Stimulated activated CD4-positive, alpha-beta T cell treated with anti-CD3 and anti-CD28 coated beads, Interleukin-4, amount 100 ng/mL, for 4 hours (primary cell): ENCODE results near the gene TRIM44.

Experiments
- DNase-seq, 2 experiments: peaks; one replicate each; pipeline ENCODE4 v3.0.0-alpha.2; 2020

Gene TRIM44

DNA sequence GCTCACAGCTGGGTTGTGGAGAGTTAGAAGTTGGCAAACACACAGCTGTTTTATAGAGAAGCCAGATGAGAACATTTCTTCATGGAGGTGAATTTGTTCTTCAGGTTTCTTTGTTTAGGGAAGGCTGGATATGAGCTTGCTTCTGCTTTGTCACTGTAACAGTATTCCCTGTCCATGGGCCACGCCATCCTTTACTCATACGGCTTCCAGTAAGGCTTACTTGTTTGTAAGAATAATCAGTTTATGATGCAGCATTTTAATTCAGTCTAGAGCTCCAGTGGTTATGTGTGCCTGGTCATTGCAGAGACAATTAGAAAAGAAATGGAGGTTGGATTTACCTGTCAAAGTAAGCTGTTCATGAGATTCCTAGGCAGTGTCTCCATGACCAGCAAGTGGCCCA, 131.8 kb downstream of the TRIM44 start:
- no peak for DNase-seq

DNA sequence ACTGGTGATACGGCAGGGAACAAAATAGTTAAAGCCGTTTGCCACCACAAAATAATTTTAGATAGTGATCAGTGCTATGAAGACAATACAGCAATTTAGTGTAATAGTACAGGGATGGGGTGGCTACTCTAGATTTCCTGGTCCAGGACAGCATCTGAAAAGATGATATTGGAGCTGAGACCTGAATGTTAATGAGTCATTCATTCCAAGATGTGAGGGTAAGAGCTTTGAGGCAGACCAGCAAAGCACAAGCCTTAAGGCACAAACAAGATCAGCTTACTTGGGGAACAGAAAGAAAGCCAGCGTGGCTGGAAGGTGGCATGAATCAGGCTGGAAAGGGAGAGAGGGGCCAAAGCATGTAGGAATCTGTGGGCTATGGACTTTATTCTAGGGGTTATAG, 132.3 kb downstream of the TRIM44 start:
- DNase-seq = no peak

DNA sequence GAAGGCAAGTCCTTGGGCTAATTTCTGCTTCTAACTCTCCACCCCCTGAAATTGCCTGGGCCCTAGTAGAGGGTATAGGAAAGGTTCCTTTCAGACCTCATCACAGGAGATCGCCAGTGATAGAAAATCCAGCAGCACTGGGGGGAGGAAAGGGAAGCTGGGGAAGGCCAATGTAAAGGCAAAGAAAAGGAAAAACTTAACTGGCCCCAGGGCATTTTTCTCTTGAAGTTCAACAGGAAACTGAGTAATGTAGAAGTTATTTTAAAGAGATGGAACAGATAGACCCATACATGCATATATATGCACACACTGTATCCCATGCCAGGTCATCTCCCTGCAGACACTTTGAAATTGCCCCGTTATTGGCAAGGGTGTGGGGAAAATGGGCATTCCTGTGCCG, 134.0 kb downstream of the TRIM44 start:
- no peak for DNase-seq

DNA sequence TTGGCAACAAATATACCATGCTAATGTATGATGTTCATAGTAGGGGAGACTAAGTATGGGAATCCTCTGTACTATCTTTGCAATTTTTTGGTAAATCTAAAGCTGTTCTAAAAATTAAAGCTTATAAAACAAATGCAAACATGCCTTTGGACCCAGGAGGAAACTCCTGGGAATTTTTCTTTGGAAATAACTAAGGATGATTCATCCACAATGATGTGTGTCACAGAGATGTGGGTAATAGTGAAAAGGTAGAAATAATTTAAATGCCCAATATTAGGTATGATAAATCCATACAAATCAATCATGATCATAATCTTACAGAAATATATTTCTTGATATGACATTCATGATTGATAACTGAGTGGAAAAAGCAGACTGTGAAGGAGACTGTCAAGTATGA, 135.8 kb downstream of the TRIM44 start:
- DNase-seq = no peak

DNA sequence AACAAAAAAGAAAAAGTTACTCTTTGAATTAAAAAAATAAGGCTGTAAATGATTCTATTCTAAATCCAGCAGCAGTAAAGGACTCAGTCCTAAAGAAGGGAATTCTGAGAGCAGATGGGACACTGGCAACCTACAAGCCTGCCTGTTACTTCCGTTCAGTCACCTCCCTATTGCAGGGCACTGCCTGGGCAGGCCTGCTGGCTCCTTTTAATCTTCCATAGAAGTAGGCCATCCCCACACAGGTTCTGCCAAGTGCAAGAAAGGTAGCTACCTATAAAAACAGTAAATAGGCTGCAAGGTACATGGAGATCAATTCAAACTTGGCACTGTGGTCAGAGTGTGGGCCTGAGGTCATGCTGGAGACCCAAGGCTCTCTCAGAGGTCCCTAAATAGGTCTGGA, 136.4 kb downstream of the TRIM44 start:
- no peak for DNase-seq

DNA sequence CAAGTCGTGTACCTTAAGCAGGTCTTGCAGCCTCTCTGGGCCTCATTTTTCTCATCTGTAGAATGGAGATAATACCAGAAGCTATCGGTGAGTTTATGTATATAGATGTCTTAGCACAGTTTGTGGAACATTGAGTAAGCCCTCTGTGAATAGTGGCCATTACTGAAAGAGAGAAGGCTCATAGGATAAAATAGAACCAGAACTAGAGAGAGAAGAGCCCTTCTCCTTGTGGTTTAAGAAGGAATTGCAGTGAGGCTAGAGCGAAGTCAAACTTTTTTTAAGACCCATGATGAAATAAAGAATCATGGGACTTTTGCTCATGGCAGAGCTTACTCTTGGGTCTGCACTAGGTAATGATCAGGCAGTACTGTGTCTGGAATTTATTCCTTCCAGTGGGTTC, 137.1 kb downstream of the TRIM44 start:
- DNase-seq = no peak

DNA sequence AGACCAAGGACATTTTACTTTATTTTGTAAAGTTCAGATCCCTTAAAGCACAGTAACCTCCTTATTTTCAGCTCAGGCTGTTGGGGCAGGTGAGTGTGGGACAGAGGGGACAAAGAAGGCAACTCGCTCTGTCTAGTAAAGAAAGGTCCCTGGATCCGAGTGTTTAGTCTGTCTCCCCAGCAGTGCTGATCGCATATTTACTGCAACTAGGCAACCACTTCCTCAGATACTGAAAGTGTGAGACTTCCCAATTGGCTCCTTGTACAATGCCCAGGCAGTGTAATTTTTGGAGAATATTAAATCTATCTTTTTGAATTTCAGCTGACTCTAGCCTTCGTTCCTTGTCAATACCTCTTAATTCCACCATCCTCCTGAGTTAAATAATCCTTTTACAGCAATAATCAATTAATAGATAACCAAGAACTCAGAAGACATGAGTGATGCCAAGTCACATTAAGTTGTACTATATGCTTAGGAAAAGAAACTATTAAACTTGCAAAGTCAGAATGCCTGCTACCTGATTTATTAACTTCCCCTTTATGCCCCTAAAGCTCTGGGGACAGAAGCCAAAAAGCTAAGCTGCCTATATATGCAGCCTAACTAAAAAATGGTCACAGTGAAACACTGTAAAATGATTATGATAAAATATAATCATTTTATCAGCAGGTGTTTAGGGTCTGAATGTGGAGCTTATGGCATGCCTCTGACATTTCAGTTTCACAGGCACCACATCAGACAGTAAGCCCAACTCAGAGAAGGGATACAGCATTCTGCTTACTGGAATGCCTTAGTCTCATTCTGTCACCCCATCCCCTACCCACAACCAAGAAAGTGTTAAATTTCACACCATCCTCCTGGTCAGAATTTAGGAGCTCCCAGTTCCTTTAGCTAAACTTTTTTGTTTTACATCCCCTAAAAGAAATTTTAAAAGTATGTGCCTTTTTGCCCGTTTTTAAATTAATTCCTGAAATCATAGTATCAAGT, 138.7 kb downstream of the TRIM44 start:
- DNase-seq = no peak

DNA sequence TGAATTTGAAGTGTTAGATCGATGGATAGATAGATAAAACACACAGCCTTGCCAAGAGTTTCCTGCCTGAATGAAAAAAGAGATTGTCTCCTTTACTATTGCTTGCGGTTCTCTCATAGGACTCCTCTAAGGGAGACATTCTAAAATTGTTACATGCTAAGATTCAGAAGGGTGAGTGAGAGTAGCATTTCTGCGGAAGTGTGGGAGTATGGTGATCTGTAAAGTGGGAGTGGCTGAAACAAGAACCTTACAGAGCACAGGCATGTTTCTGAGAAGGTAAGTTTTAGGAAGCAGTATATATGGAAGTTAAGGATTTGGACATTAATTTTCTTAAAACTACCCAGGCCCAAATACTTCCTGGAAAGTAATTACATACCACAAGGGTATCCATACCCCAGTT, 139.6 kb downstream of the TRIM44 start:
- no peak for DNase-seq

DNA sequence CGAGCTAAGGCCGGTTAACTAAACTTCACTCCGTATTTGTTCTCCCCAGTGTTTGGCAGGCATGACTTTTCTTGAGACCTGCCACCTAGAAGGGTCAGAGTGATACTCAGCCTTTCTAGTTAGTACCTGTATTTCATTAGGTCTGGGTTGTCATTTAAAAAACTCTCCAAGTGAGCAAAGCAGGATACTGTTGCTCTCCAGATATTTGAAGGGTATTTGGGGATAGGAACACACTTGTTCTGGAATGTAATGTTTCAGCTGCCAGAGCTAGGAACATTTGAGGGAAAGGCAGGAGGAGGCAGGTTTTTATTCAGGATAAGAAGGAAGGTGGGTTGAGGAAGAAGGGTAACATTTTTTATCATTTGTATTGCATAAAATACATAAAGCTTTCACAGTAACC, 140.1 kb downstream of the TRIM44 start:
- DNase-seq = no peak

DNA sequence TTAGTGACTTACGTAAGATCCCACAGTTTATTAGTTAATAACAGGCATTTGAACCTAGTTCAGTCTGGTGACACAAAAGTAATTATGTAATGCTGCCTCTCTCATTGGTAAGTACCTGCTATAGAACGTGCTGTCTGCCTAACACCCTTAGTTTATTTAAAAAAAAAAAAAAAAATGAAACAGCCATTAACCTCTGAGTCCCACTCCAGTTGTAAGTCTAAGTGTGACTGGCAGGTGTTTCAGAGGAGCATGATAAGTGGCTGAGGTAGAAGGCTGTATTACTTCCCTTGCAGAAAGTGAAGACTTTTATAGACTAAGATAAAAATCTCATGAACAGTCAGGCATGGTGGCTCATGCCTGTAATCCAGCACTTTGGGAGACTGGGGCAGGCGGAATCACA, 140.5 kb downstream of the TRIM44 start:
- no peak for DNase-seq

DNA sequence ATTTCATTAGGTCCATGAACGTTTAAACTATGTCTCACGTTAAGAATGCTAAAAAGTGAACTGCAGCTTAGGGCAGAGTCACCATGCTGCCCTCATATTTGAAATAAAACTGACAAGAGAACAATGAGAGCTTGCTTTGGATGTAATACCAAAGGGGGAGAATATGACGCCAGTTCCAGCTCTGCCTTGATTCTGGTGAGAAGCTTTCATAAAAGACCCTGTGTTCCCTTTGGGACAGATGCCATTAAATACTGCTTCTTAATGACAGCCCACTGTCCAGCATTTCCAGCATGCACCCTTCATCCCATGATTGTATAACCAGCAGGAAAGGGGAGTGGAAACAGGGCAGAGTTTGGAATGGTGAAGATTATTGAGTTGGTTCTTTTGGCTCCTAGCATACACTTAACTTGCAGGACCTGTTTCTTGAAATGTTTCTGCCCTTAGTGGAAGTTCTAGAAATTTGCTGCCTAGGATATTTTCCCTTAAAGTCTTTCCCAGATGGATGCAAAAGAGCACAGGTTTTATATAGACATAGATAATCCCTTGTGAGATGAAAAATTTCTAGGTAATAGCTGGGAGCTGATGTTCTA, 142.0 kb downstream of the TRIM44 start:
- no peak for DNase-seq

DNA sequence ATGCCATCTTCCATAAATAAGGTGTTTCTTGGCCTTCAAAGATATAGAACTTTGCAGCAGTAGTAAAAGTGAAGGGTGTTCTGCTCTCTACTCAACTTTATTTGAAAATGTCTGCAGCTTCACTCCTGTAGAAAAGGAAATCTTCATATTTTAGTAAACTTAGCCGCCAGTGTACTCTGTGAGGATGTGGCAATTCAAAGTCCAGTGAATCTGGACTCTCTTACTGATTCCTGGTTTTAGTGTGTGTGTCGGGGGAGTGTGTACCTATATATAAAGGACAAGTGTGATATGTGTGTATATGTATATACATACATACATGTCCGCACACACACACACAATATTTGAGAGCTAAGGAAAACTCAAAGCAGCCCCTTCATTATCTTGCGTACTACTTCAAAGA, 147.0 kb downstream of the TRIM44 start:
- no peak for DNase-seq

DNA sequence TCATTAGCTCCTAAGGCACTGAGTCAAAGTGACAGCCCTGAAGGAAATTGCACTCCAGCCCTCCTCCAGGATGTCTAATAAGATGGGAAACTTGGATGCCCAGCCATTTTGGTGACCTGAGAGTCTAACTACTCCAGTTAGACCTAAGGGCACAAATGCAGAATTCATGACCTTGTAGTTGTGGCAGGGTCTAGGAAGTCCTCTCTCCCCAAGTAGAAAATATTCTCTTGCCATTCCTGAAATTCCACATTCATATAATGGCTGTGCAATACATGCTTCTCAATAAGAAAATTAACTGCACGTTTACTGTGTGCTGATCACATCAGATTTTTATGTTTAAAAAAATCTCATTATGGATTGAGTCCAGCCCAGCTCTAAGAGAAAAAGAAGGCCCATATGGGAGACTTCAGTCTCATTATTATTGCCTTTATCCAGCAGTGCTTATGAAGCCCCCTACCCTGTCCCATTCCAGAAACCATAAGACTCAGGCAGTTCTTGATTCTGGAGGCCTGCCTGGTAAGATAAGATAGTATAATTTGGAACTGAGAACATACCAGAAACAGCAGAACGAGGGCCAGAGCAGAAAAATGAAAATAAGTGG, 147.6 kb downstream of the TRIM44 start:
- DNase-seq = no peak

DNA sequence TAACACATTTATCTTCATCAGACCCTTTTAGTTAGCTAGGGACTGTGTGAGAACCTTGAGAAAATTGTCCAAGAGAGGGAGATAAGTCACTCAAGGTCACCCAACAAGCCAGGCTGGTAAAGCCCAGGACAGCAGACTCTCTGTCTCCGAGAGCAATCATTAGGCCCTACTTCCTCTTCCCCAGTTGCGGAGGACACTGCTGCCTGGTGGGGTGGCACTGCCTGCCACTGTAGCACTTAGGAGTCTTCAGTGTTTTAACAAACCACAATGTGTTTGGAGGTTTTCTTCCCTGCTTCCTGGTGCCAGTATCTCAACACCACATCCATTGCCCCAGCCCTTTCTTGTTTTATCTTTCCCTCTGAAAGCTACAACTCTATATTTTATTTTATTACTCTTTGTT, 149.2 kb downstream of the TRIM44 start:
- no peak for DNase-seq

DNA sequence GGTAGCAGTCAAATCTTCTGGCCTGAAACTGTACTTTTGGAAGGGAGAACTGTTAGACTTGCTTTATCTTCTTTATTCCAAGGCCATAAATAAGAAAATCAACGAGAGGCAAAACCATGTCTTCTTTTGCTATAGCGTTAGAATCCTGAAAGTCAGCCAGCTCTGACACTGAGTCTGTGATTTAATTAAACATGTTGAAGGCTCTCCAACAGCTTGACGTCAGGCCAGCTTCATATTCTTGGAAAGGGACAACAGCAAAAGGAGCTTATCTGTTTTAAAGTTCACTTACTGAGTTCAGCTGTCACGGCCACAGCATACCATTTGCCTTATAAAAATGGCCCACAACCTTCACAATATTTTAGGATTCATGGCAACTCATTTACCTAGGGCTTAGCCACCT, 150.3 kb downstream of the TRIM44 start:
- no peak for DNase-seq

DNA sequence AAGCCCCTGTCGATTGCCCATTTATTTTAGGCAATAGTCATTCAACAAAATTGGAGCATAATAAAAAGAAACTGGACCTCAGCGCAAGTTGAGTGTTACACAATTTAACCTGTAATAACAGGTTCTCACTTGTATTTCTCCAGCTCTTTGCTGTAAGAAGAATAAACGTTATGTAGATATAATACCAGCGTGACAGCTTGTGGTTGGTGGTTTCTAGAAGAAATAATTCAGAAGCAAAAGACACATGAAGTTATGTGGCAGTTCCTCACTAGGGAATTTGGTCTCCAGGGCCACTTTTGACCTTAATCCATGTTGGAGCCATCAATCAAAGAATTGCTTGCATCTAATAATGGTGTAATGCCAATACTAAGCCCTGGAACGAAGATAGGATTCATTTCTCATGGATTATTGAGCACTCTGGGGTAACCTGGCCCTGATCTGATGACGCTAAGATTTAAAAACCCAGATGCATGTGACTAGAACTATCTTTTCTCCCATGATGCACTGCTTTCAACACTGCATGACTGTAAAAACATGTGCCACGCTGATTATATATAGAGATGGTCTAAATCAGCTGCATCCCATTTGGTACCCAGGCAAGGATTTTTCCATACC, 151.6 kb downstream of the TRIM44 start:
- no peak for DNase-seq

DNA sequence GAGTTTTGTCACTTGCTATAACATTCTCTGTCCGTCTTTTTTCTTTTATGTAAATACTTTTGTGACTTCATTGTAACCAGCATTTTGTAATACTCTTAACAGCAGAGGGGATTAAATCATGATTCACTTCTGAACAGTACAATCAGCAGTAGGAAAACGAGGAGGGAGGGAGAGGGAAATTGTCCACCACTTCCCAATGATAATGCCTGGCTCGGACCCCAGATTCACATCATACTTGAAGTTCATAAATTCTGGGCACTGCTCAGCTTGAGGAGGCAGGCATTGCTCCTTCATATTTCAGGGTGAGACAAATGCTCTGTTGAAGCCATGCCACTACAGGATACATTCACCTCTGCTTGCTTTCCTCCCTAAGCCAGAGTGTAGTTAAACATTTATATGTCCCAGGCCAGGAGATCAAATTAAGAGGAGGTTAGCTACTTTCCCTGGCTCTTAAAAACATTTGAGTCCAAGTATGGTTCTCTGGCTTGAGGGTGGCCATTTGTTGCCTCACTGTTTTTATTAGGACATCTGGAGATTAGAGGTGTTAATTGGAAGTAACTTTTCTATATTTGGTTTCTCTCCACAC, 152.2 kb downstream of the TRIM44 start:
- no peak for DNase-seq

DNA sequence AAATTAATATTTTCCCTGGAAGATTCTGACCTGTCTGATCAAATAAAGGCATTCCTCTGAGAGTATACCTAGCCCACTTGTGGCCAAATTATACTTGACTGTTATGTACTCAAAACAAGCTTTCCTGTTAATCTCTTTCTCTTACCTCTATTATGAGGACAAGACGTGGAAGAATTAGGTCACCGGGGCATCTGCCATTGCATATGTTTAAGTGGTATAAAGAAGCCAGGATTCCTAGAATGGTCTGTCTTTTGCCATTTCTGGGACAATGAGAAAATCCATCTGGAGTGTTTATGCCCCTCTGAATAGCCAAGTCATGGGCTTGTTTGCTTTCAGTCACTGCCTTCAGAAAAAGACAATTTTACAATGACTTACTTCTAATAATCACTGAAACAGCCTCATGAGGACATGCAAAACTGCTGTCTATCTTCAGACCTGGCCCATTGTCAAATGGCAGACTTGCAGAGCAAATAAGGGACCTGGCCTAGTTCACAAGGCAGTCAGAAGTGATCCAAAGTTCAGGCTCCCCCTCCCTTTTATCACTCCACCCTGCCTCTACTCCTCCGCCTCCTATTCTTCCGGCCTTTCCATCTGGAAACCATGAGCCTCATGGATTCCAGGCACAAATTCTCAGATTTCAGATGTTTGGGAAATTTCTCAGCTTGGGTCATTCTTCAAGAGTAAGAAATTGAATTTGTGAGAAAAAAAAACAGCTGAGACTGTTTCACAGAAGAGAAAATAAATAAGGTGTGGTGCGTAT, 153.2 kb downstream of the TRIM44 start:
- DNase-seq = no peak

DNA sequence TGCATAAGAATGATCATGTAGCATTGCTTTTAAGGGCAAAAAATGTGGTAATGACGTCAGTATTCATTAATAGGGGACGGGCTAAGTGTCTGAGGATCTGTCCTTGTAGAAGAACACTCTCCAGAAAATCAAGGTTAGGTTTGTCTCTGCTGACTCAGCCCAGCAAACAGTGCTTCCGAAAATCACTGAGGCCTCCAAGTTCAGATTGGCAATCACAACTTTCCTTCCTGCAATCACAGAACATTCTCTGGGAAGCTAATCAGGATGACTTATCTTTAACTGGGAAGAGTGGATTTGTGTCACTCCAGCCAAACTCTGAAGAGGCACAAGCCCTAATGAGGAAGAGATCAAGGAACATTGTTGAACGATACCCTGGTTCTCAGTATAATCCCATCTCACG, 158.0 kb downstream of the TRIM44 start:
- DNase-seq = no peak

DNA sequence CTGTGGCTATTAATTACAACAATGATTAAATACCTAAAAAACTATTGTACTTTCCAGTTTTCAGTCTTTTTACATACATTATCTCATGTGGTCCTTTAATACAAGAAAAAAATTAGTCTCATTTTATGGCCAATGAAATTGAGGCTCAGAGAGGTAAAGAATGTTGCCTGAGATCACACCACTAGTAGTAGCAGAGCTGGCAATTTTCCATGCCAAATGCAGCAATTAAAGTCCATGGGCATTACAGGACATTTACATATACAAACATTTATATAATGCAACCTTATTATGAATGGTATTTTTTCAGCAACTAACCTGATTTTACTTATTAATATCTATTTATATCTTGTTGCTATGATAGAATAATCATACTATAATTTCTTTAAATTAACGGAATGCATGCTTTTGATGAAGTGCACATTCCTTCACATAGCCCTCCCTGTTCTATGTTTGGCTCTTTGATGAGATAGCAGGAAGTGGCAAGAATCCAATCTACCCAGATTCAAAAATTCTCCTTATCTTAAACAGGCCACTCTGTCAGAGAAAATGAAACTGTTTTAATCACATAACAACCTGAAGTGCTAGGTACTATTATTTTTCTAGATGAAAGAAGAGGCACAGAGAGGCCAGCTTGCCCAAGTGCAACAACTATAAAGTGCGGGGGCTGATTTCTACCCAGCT, 160.4 kb downstream of the TRIM44 start:
- DNase-seq = no peak

DNA sequence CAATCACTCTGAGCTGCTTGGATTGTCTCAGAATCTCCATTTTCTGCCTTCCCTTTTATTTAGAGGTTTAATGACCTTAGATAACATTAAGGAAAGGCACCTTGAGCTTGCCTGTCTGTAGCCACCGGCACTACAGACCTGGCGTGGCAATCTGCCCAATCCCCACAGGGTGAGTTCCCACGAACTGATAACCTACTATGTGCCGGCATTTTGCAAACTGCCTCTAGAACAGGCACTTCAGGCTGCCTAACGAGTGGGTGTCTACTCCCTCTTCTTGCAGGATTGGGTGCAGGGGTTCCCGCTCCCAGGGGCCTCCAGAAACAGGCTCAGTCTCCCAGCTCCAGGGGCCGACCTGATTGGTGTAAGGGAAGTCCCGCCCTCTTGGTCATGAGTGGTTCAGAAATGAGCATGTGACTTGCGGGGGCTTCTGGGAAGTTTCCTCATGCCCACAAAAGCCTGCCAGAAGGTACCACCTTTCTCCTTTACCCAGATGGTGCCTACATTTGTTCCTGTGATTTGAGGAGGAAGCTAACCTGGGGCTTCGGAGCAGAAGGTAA, 161.2 kb downstream of the TRIM44 start:
- no peak for DNase-seq

DNA sequence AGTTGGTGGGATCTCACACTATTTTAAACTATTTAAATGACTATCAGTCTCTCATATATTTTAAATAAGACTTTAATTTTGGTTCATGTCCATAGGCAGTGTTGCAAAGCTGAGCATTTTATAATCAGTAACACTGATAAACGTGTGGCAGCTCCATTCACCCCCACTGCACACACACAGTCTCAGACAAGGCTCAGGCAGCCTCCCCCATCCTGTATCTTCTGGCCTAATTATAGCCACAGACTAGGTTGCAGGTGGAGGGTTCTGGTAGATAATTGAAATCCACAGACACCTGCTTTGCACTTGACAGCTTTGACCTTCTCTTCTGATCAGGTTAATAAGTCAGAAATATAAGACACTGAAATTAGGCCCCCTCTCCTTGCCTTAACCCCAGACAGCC, 162.8 kb downstream of the TRIM44 start:
- DNase-seq = no peak
